H1 (cell line): ENCODE results near the gene PRR12. TPM values are rescaled to one million over a fixed set of nuclear protein-coding genes. Genes with fewer than 3 reads are reported as not detected.
A peak's percentile ranks its signal among the peaks of the same experiment; 100 is the strongest.

Source experiments
- CTCF ChIA-PET: fragments of 300-600 bp; sonication (Branson Sonifier 250); formaldehyde crosslinking; loops from one replicate; lab custom pipeline; 2021; ENCODE audit not compliant: partially characterized antibody; lab: Charles Lee
- POLR2A ChIA-PET: fragments of 300-600 bp; sonication (Branson Sonifier 250); formaldehyde crosslinking; loops from one replicate; lab custom pipeline; 2021; ENCODE audit warnings: inconsistent platforms; ENCODE audit not compliant: partially characterized antibody; lab: Charles Lee
- DNase-seq, 2 experiments: peaks; one replicate each; pipeline versions ENCODE4 v3.0.0 to v3.0.0-alpha.2; 2010 to 2022; ENCODE audit warnings: low spot score in 2 of 2, low read depth in 1 of 2, mixed read lengths in 1 of 2
- FAIRE-seq: peaks from 2 replicates; lab custom pipeline; 2011; peaks lifted over from hg19 to GRCh38; lab: Jason Lieb, UNC
- H2AFZ ChIP-seq: 2 replicates; pipeline ENCODE4 v1.8.1; 2012; ENCODE audit warnings: low read length, inconsistent platforms
- H2AK5ac ChIP-seq: 2 replicates; pipeline ENCODE4 v1.6.1; 2013; ENCODE audit warnings: low read depth, low read length
- H2BK120ac ChIP-seq: replicated peaks from 2 replicates; pipeline ENCODE3; 2013; ENCODE audit warnings: low read depth, low read length, inconsistent platforms
- H2BK12ac ChIP-seq: 2 replicates; pipeline ENCODE4 v1.6.1; 2013; ENCODE audit warnings: low read depth, low read length
- H2BK15ac ChIP-seq: 2 replicates; pipeline ENCODE4 v1.6.1; 2013; ENCODE audit warnings: low read length
- H2BK20ac ChIP-seq: 2 replicates; pipeline ENCODE4 v1.6.1; 2013; ENCODE audit warnings: low read length
- H2BK5ac ChIP-seq: 2 replicates; pipeline ENCODE4 v1.6.1; 2013; ENCODE audit warnings: low read depth, low read length
- H3K14ac ChIP-seq: 2 replicates; pipeline ENCODE4 v1.6.1; 2013; ENCODE audit warnings: inconsistent platforms; ENCODE audit not compliant: insufficient read length
- H3K18ac ChIP-seq: 2 replicates; pipeline ENCODE4 v1.6.1; 2013; ENCODE audit warnings: low read length; ENCODE audit errors: extremely low read depth
- H3K23ac ChIP-seq: 2 replicates; pipeline ENCODE4 v1.6.1; 2013; ENCODE audit warnings: inconsistent platforms; ENCODE audit not compliant: insufficient read length
- H3K23me2 ChIP-seq: 2 replicates; pipeline ENCODE4 v1.6.1; 2013; ENCODE audit warnings: low read depth, low read length
- H3K27ac ChIP-seq: 2 replicates; pipeline ENCODE4 v1.6.1; 2011; ENCODE audit warnings: low read depth, low read length, inconsistent platforms
- H3K27me3 ChIP-seq, 4 experiments: replicated peaks in 1 of 4; 1 replicate in 1 of 4; 2 replicates in 3 of 4; pipeline versions ENCODE4 v1.6.1 to v1.8.1; 2011 to 2013; ENCODE audit warnings: low read length in 3 of 4, mild to moderate bottlenecking in 3 of 4, inconsistent platforms in 2 of 4, mixed read lengths in 2 of 4, moderate library complexity in 1 of 4; ENCODE audit not compliant: control insufficient read depth in 3 of 4, insufficient read depth in 3 of 4; ENCODE audit errors: extremely low read depth in 1 of 4
- H3K36me3 ChIP-seq, 4 experiments: 2 replicates each; pipeline versions ENCODE4 v1.6.1 to v1.8.1; 2011 to 2013; ENCODE audit warnings: mild to moderate bottlenecking in 4 of 4, low read length in 3 of 4, moderate library complexity in 2 of 4, control low read depth in 1 of 4, inconsistent platforms in 1 of 4; ENCODE audit not compliant: insufficient read depth in 4 of 4, control insufficient read depth in 2 of 4
- H3K4ac ChIP-seq: replicated peaks from 2 replicates; pipeline ENCODE3; 2013; ENCODE audit warnings: low read length, low read depth, mixed read lengths, inconsistent platforms; ENCODE audit not compliant: insufficient read length
- H3K4me1 ChIP-seq, 4 experiments: replicated peaks in 1 of 4; 1 replicate in 1 of 4; 2 replicates in 3 of 4; pipeline versions ENCODE4 v1.6.1 to v1.8.1; 2011 to 2013; ENCODE audit warnings: low read length in 3 of 4, inconsistent platforms in 2 of 4, mixed read lengths in 1 of 4; ENCODE audit not compliant: insufficient read depth in 4 of 4, control insufficient read depth in 3 of 4
- H3K4me2 ChIP-seq, 2 experiments: 2 replicates each; pipeline versions ENCODE4 v1.6.1 to v1.8.1; 2011 to 2013; ENCODE audit warnings: low read depth in 2 of 2, low read length in 2 of 2, control low read depth in 1 of 2, inconsistent platforms in 1 of 2, mild to moderate bottlenecking in 1 of 2; ENCODE audit not compliant: insufficient read depth in 1 of 2
- H3K4me3 ChIP-seq, 4 experiments: fragments of 200-600, 300-600 bp in 1 of 4; sonication (generic), shearing (Covaris generic), sonication (Bioruptor Twin) in 1 of 4; 2 replicates each; pipeline versions ENCODE4 v1.5.1 to v1.8.1; 2011 to 2016; ENCODE audit warnings: low read length in 4 of 4, low read depth in 3 of 4, control low read depth in 2 of 4, inconsistent platforms in 2 of 4, mild to moderate bottlenecking in 2 of 4, mixed read lengths in 1 of 4, moderate library complexity in 1 of 4; ENCODE audit not compliant: insufficient read depth in 2 of 4; ENCODE audit errors: extremely low read depth in 1 of 4
- H3K56ac ChIP-seq: replicated peaks from 2 replicates; pipeline ENCODE3; 2013; ENCODE audit warnings: low read depth, mild to moderate bottlenecking, mixed read lengths, low read length, inconsistent platforms; ENCODE audit not compliant: insufficient read length
- H3K79me1 ChIP-seq: 2 replicates; pipeline ENCODE4 v1.6.1; 2013; ENCODE audit warnings: low read depth, low read length, control low read depth
- H3K79me2 ChIP-seq, 2 experiments: 2 replicates each; pipeline versions ENCODE4 v1.6.1 to v1.8.1; 2012 to 2013; ENCODE audit warnings: low read length in 2 of 2, mild to moderate bottlenecking in 2 of 2, inconsistent platforms in 1 of 2; ENCODE audit not compliant: insufficient read depth in 2 of 2, control insufficient read depth in 1 of 2
- H3K9ac ChIP-seq, 4 experiments: replicated peaks in 1 of 4; 1 replicate in 1 of 4; 2 replicates in 3 of 4; pipeline versions ENCODE4 v1.6.1 to v1.8.1; 2011 to 2013; ENCODE audit warnings: low read depth in 3 of 4, low read length in 3 of 4, control low read depth in 2 of 4, mild to moderate bottlenecking in 2 of 4, moderate library complexity in 2 of 4, inconsistent platforms in 1 of 4; ENCODE audit errors: extremely low read depth in 1 of 4
- H3K9me3 ChIP-seq, 2 experiments: 2 replicates each; pipeline versions ENCODE4 v1.6.1 to v1.8.1; 2012 to 2013; ENCODE audit warnings: mild to moderate bottlenecking in 2 of 2, moderate library complexity in 2 of 2, control low read depth in 1 of 2, inconsistent platforms in 1 of 2, low read depth in 1 of 2, low read length in 1 of 2, mixed read lengths in 1 of 2; ENCODE audit not compliant: insufficient read depth in 2 of 2
- H4K20me1 ChIP-seq, 2 experiments: replicated peaks in 1 of 2; 2 replicates each; pipeline versions ENCODE3 to v1.8.1; 2011 to 2013; ENCODE audit warnings: inconsistent platforms in 2 of 2, low read length in 2 of 2, mild to moderate bottlenecking in 1 of 2; ENCODE audit not compliant: insufficient read depth in 2 of 2, control insufficient read depth in 1 of 2
- H4K5ac ChIP-seq: 2 replicates; pipeline ENCODE4 v1.6.1; 2013; ENCODE audit warnings: low read length, low read depth, mixed read lengths, inconsistent platforms; ENCODE audit not compliant: insufficient read length
- H4K8ac ChIP-seq: 2 replicates; pipeline ENCODE4 v1.8.0; 2013; ENCODE audit warnings: mild to moderate bottlenecking, moderate library complexity, low read length, inconsistent platforms; ENCODE audit not compliant: insufficient read depth; ENCODE audit errors: extremely low read depth
- H4K91ac ChIP-seq: replicated peaks from 2 replicates; pipeline ENCODE3; 2013; ENCODE audit warnings: low read length, mixed read lengths, inconsistent platforms; ENCODE audit not compliant: insufficient read length
- BRCA1 ChIP-seq: IDR thresholded peaks from 2 replicates; pipeline ENCODE4 v1.6.1; 2012; ENCODE audit warnings: low read depth, low read length, improper control_type of control experiment
- EP300 ChIP-seq, 2 experiments: IDR thresholded peaks; 1 replicate in 1 of 2; 2 replicates in 1 of 2; pipeline ENCODE4 v1.6.1; 2011 to 2012; ENCODE audit warnings: low read depth in 2 of 2, low read length in 2 of 2, mild to moderate bottlenecking in 2 of 2, borderline replicate concordance in 1 of 2, inconsistent platforms in 1 of 2, moderate library complexity in 1 of 2
- FOSL1 ChIP-seq: IDR thresholded peaks from 2 replicates; pipeline ENCODE4 v1.6.1; 2011; ENCODE audit warnings: mild to moderate bottlenecking, low read depth, low read length, moderate library complexity; ENCODE audit not compliant: insufficient read depth
- GABPA ChIP-seq: IDR thresholded peaks from 2 replicates; pipeline ENCODE4 v1.6.1; 2011; ENCODE audit warnings: mild to moderate bottlenecking, low read length, moderate library complexity, borderline replicate concordance; ENCODE audit not compliant: insufficient read depth
- JUN ChIP-seq: IDR thresholded peaks from 2 replicates; pipeline ENCODE4 v1.6.1; 2011; ENCODE audit warnings: low read depth, mild to moderate bottlenecking, improper control_type of control experiment, low read length
- KDM4A ChIP-seq: IDR thresholded peaks from one replicate; pipeline ENCODE4 v1.7.1; 2012; ENCODE audit warnings: low read depth, mild to moderate bottlenecking, moderate library complexity, low read length, inconsistent platforms; ENCODE audit not compliant: severe bottlenecking
- POLR2A ChIP-seq, 2 experiments: IDR thresholded peaks; 1 replicate in 1 of 2; 2 replicates in 1 of 2; pipeline ENCODE4 v1.6.1; 2011; ENCODE audit warnings: low read depth in 2 of 2, low read length in 2 of 2, mild to moderate bottlenecking in 2 of 2; ENCODE audit errors: control extremely low read depth in 1 of 2
- RAD21 ChIP-seq, 2 experiments: IDR thresholded peaks in 1 of 2; conservative IDR thresholded peaks in 1 of 2; 2 replicates each; pipeline ENCODE4 v1.6.1; 2011; ENCODE audit warnings: low read depth in 2 of 2, low read length in 2 of 2, improper control_type of control experiment in 1 of 2, inconsistent platforms in 1 of 2, mild to moderate bottlenecking in 1 of 2, moderate library complexity in 1 of 2
- SIN3A ChIP-seq, 2 experiments: IDR thresholded peaks in 1 of 2; conservative IDR thresholded peaks in 1 of 2; 2 replicates each; pipeline ENCODE4 v1.6.1; 2011 to 2012; ENCODE audit warnings: low read length in 2 of 2, improper control_type of control experiment in 1 of 2, low read depth in 1 of 2, mild to moderate bottlenecking in 1 of 2
- SP4 ChIP-seq: IDR thresholded peaks from 2 replicates; pipeline ENCODE4 v1.6.1; 2012; ENCODE audit warnings: low read length, inconsistent platforms
- TAF1 ChIP-seq: IDR thresholded peaks from 2 replicates; pipeline ENCODE4 v1.6.1; 2011; ENCODE audit warnings: mild to moderate bottlenecking, low read depth, low read length
- WGBS, 2 experiments: shearing (Covaris generic) in 1 of 2; methylation state at CpG; one replicate each; pipeline versions ENCODE4 v1.1.6 to v1.1.7; 2013 to 2015; ENCODE audit warnings: low lambda C conversion rate in 2 of 2, mixed read lengths in 2 of 2, inconsistent platforms in 1 of 2, low coverage in 1 of 2, missing lambda C conversion rate in 1 of 2; ENCODE audit not compliant: insufficient replicate concordance in 2 of 2, insufficient coverage in 1 of 2, insufficient read length in 1 of 2; ENCODE audit errors: extremely low coverage in 1 of 2, missing lambda C conversion rate in 1 of 2; 5-methylcytosine and 5-hydroxymethylcytosine counted together
- polyA plus RNA-seq, 7 experiments: library from polyadenylated mRNA; depleted of rRNA in 3 of 7; stranded (reverse) in 5 of 7; unstranded in 2 of 7; fragments of >200 nt in 5 of 7; fragments of 200-250 nt in 2 of 7; gene quantifications; 1 replicate in 5 of 7; 2 replicates in 1 of 7; 4 replicates in 1 of 7; pipeline versions ENCODE4 v1.2.1 to v1.2.3, GENCODE V29; 2011 to 2013; ENCODE audit warnings: missing spikeins in 2 of 7, mixed read lengths in 2 of 7
- total RNA-seq: library from RNA; stranded (reverse); fragmentation: NEBNext Ultra II Directional; extraction: Animal tissue kit (Norgen Biotek cat#: 25700); gene quantifications from 2 replicates; pipeline ENCODE4 v1.2.1, GENCODE V29; 2021

Gene PRR12
- total and polyA plus RNA-seq, 2 of the 8 experiments (the other 6 are each of a cell fraction or from before 2014, with no cell fraction given), result 2.5 to 59.4 TPM

DNA sequence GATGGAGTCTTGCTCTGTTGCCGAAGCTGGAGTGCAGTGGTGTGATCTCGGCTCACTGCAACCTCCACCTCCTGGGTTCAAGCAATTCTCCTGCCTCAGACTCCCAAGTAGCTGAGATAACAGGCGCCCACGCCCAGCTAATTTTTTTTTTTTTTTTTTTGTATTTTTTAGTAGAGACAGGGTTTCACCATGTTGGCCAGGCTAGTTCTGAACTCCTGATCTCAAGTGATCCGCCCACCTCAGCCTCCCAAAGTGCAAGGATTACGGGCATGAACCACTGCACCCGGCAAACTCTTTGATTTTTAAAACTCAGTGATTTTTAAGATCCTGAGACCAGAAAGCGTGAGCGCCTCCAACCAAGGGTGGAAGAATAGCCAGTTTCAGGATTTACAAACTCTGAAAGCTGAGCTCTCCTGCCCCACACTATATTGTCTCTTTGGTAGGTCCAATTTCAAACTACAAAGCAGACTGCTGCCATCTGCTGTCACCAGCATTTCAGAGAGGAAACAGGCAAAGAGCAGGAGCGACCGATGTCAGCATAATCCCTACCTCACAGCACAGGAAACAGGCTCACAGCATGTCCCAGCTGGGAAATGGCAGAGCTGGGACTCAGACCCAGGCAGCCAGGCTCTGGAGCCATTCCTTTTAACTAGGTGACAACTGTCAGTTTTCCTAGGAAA is 19.8 kb upstream of the PRR12 start:
- peaks cover 0 to 37% of the 10 kb centered on the region in 2 experiments; a peak in 3 of 4 replicates for H3K79me2 ChIP-seq
- no peak overlapping the region for H2BK15ac ChIP-seq
- H3K27me3 ChIP-seq, result no peaks in the 10 kb centered on the region
- H3K36me3 ChIP-seq, result peaks cover 0 to 8% (median 4%) of the 10 kb centered on the region in 4 experiments; a peak in 4 of 8 replicates
- H2BK5ac ChIP-seq, result no peak overlapping the region; the same call in 1 of the 2 replicates
- H2AFZ ChIP-seq, result no peak overlapping the region
- no peaks in the 10 kb centered on the region for H3K9me3 ChIP-seq
- H3K79me1 ChIP-seq, result peaks cover 2% of the 10 kb centered on the region; the same call in 1 of the 2 replicates
- no peak overlapping the region; a peak in 1 of 7 replicates for H3K9ac ChIP-seq
- no peak overlapping the region for H2AK5ac ChIP-seq
- no peak overlapping the region for H4K91ac ChIP-seq
- H4K5ac ChIP-seq, result no peak overlapping the region
- no peaks in the 10 kb centered on the region for H3K23me2 ChIP-seq
- ChIA-PET CTCF (interaction anchor here (0.6 to 8.1 kb wide), 30 partner anchors 10 to 297 kb away, joined by 3 to 240 read pairs (median 5); partner anchors contain the start of genes FCGRT, FLT3LG, NOSIP and PRRG2), POLR2A (interaction anchor here (1.4 to 4.8 kb wide), 12 partner anchors 9 to 110 kb away, joined by 4 to 39 read pairs (median 8); partner anchors contain the start of genes NOSIP, PRRG2, RPS11 and RRAS)
- peaks cover 8 to 9% of the 10 kb centered on the region in 2 experiments for H4K20me1 ChIP-seq
- H3K4me2 ChIP-seq, result no peak overlapping the region
- H4K8ac ChIP-seq, result no peak overlapping the region
- 75% methylated on average over 10 of the region's 11 CpGs; no CpG with 5 or more reads in 1 of the 2 experiments for WGBS, 2 experiments
- peaks cover 2 to 5% (median 4%) of the 10 kb centered on the region in 4 experiments; a peak in 5 of 7 replicates for H3K4me1 ChIP-seq
- FAIRE-seq (no peak), DNase-seq (no peak)
- H3K4me3 ChIP-seq, result no peak overlapping the region
- H3K18ac ChIP-seq, result no peak overlapping the region
- H2BK120ac ChIP-seq, result no peak overlapping the region
- no peak overlapping the region for H3K14ac ChIP-seq
- H3K27ac ChIP-seq, result no peak overlapping the region
- H3K56ac ChIP-seq, result no peak overlapping the region
- no peak overlapping the region for H2BK12ac ChIP-seq
- no peak overlapping the region for H3K23ac ChIP-seq
- H3K4ac ChIP-seq, result no peak overlapping the region
- H2BK20ac ChIP-seq, result no peak overlapping the region
- TF ChIP-seq RAD21 (IDR thresholded peaks at IDR 0.05 in 1 of 2, conservative IDR thresholded peaks at IDR 0.05 in 1 of 2; ENCODE audit: low read depth in 2 of 2, low read length in 2 of 2) (0 out of 4 replicates have a peak, but pooled peaks of 1 of the 2 experiments have one; percentile 10), GABPA (no peak), EP300 (IDR thresholded peaks at IDR 0.05; ENCODE audit: borderline replicate concordance in 1 of 2, low read depth in 2 of 2, low read length in 2 of 2) (no peak), FOSL1 (no peak), TAF1 (no peak), JUN (no peak), SIN3A (conservative IDR thresholded peaks at IDR 0.05 in 1 of 2, IDR thresholded peaks at IDR 0.05 in 1 of 2; ENCODE audit: low read depth in 1 of 2, low read length in 2 of 2) (0 out of 4 replicates have a peak, but pooled peaks of 1 of the 2 experiments have one; percentile 3), KDM4A (no peak), BRCA1 (no peak), POLR2A (IDR thresholded peaks at IDR 0.05; ENCODE audit: control extremely low read depth in 1 of 2, low read depth in 2 of 2, low read length in 2 of 2) (no peak), SP4 (no peak)
